Right forelimb (tissue), 1 donor: ENCODE data around the gene SH3YL1.
"Not testable (repeated sequence)": the region's sequence is repeated elsewhere in the genome, so short reads cannot be mapped to it uniquely, and the experiment has no call there.

ENCODE experiments used
- DNase-seq: peaks from one replicate; pipeline ENCODE4 v3.0.0-alpha.2; 2018

The SH3YL1 gene

GRCh38 chr2:175880-176820 is 87.7 kb downstream of the SH3YL1 start:
- no peak for DNase-seq

- DNase-seq: no peak
Measured at GRCh38 chr2:175161-175786, 88.6 kb downstream of the SH3YL1 start.

- DNase-seq: not testable (repeated sequence)
Measured at GRCh38 chr2:172120-172519, 91.7 kb downstream of the SH3YL1 start.

- DNase-seq: no peak
Measured at GRCh38 chr2:169741-170140, 94.1 kb downstream of the SH3YL1 start.
